GM21526 (cell line): ENCODE measurements around the gene SAP30L.

Source experiments
- ATAC-seq: cut with Tn5 transposase; IDR thresholded peaks from one replicate; pipeline ENCODE4 v1.9.1; 2021; ENCODE audit warnings: moderate library complexity; ENCODE audit not compliant: unreplicated experiment, low FRiP score

The SAP30L gene

DNA sequence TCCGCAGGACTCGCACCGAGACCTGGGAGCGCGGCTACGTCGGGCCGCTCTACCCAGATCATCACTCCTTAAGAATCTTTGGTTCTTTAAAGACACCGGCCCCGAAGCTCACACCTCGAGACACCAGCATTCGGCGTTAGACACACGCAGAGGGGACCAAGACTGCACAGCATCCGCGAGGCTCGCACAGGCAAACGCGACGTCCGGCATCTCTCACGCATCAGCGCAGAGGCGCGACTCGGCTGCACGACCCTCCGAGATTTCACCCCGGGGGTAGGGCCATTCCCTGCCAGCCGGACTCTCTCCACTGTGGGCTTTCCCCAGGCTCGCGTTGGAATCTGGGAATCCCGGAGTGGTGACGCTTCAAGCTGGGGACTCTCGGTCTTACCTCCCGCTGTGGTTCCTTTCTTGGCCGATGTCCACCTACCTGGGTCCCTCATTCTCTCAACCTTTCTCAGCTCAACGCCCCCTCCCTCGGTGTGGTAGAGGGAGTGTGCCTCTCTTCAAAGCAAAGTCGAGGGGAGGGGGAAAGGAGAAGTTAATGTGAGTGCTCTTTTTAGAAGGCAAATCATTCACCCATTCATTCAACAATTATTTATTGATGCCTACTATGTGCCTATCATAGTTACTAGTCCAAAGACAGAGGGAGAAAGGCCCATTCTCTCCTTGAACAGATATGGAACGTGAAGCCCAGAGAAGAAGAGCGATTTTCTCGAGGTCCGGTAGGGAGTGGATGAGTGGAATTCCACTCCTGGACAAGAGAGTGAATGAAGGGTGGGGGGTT, 33.6 kb downstream of the SAP30L start:
- ATAC-seq: no peak

DNA sequence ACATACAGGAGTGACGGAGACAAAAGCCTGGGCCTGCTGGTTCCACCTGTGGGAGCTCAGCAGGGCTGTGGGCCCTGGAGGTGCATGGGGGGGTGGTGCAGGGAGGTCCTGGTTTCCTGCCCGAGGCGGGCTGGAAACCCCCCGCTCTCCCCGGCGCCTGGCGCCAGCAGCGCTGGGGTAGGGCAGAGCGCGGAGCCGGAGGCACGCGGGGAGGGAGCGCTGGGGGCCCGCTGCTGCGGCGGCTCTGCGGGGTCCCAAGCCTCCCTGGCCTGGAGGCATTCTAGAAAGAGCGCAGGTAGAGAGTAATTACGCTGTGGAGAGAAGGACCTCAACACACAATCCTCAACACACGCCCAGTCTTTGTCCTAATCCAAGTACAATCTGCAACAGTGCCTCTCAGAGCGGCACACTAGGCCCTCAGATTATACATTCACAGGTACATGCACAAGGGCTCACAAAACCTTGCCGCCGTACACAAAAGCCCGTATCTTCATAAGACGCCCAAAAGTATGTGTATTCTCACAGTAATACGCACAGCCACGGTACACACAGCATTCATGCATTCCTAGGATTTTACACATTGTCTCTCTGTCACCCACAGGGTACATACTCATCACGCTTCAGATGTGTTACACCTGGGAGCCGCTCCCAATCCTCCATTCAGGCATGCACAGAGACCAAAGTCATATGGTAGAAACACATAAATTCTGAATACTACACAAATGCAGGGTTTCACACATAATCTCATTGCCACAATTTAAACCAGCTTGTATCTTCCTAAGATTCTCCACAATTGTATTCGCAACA, 34.4 kb downstream of the SAP30L start:
- no peak for ATAC-seq

DNA sequence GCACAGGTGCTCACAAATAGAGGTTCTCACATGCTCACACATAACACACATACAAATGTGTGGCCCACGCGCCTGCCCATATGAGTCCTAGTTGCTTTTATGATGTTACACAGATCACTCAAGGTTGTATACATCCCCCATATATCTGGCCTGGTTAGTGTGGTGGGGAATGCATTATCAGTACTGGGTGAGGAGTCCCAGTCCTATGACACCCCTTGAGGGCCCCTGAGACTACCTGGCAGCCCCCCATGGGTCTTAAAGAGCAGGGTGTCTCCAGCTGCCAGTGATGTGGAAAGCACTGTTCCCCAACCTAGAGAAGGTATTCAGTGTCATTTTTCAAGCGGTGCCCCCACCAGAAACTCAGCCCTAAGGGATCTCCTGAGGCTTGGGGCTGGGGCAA, 35.0 kb downstream of the SAP30L start:
- ATAC-seq: no peak

DNA sequence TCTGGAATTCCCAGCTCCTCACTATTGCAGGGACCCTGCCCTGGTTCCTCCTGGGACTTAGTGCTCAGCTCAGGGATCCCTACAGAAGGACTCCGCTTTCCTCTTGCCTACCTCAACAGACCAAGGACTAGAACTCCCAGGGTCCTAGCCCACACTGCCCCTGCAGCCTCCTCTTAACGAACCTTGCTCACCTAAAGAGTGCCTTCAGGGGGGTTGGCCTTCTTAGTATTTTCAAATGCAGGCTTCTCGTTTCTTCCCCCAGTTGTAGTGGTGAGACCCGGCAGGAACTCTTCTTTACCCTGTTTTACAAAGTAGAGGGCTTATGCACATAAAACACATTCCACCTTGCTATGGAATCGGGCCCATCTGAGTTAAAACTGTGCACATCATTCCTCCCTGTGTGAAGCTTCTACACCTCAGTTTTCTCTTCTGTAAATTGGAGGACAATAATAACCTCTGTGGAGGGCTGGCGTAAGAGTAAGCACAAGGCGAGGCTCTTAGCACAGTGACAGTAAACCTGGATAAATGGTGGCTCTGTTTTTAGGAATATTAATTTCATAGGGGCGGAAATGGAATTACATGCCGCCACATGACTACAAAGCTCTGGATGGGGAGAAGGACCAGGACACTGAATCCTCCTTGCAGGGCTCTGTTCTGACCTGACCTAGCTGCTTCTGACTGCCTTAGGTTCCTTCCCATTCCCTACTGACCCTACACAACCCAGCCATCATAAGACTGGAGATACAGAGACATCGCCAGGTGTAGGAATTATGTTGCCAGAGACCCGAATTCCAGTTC, 36.0 kb downstream of the SAP30L start:
- no peak for ATAC-seq

DNA sequence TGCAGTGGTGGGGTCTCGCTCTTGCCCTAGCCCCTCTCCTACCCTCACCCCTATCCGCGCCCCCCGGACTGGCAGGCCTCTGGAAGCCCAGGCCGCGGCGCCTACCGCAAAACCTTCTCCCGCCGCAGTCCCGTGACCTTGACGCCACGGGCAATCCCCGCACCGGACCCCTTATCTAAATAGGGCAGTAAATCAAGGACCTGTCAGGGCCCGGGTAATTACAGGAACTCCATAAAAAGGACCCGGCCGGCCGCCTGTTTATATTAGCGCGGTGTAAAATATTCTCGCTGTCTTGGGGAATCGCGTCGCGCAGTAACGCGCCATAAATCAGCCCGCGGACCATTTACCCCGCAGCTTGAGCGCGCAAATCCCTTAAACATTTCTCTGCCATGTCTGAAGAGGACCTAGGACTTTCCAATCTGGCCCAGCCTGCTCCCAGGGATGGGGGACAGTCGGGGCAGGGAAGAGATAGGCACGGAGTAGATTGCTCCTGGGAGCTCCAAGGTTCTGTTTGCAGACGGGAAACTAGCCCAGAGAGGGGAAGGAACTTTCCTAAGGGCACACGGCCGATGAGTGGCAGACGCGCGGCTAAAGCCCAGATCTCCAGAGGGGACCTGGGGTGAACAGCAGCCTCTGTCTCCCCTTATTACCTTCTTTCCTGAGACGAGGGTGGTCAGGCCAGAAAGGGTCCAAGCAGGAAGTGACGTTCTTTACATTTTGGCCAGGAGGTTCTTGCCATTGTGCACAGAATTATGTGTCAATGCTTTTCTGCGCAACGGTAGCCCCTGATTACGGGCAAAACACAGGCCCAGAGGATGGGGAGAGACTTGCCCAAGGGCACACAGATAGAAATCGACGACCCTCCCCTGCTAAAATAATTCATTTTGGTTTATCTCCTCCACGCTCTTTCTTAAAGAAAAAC, 37.0 kb downstream of the SAP30L start:
- ATAC-seq: no peak

DNA sequence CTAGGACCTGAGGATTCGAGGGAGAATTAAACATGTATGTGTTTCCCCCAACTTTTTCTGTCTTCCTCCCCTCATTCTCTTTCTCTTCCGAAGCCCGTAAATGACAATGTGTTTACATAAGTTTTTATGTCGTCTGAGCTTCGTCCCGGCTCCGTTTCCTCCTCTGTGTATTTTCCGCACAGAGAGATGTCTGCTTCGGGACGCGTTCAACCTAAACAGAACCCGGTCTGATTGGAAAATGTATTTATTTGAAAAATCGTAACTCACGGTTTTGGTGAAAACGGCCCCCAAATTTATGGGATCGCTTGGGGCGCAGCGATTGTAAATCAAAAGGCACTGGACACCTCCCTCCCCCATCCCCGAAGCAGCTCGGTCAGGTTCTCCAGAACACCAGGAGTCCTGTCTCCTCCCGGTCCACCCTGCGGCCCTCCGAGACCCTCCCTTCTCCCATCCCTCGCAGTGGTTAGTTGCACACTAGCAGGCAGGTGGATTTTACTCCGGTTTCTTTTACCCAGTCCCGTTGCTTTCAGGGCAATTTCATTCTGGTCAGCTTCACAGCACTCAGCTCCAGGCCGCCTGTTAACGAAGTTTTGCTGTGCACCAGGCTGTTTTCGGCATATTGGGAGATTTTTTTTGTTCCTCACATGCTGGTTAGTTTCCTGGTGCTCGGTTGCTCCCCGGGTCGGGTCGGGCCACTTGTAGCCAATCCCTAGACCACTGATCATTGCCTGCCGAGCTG, 38.0 kb downstream of the SAP30L start:
- ATAC-seq: no peak

DNA sequence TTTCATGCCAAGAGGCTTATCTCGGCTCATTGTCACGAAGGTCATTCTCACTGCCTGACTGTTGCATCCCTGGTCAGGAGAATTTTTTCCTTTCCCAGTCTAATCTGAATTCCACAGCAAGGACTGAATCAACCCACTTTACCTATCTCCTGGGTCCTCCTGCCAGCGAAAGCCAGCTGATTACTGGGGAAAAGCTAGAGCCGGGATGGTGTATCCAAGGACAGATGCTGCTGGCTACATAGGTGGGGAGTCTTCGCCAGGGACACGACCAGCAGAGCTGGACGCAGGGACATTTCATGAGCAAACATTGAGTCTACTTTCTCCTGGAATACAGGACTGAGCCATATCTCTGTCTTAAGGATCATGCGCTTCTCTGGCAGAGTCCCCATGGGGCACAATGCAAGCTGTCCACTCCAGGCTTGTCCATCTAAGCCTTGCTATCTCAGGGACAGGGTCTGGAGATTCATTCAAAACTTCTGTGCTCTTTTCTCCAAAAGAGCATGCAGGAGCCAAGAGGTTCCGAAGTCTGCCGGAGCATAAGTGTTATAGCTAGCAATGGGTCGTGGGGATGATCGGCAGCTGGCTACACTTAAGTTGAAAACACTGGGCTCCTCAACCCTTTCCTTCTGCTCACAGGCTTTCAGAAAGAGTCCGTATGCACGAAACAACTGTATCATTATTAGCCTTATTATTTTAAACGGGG, 38.7 kb downstream of the SAP30L start:
- ATAC-seq: no peak

DNA sequence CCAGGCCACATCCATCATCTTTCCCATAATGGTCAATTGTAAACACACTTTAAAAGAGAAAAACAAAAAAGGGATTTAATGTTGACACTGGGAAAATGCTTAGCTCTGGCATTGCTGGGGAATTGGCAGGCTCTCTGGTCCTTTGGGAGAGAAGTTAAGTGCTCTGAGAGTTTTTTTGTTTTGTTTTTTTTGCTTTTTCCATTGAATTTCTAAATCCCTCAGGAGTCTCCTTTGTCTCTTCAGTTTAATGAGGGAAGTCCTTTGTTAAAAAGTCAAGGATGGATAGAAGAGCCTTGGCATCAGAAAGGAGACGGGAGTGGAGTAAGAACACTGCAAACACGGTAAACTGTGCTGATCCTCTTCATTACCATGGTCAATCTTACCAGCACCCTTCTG, 39.3 kb downstream of the SAP30L start:
- no peak for ATAC-seq

DNA sequence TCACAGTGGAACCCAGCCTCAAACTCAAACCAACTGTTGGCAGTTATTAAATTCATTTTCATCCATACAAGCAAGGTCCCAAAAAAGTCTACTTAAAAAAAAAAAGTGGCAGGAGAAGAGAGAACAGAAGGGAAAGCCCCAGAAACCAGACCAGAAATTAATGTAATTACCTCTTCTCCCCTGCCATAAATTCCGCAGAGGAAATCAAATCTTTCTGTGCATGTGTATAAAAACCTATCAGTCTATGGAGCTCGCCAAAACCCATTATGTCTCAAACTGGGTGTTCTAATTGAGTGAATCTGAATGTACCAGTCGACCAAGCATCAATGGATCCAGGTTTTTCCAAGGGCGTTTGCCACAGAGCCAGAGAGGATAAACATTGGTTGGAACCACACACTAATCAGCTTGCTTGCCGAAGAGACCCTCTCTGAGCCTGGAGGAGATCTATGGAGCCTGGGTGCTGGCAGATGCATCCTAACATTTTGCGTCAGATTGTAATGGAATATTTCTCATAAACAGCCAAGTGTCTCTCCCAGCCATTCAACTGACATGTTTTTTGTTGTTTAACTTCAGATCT, 40.1 kb downstream of the SAP30L start:
- ATAC-seq: no peak

DNA sequence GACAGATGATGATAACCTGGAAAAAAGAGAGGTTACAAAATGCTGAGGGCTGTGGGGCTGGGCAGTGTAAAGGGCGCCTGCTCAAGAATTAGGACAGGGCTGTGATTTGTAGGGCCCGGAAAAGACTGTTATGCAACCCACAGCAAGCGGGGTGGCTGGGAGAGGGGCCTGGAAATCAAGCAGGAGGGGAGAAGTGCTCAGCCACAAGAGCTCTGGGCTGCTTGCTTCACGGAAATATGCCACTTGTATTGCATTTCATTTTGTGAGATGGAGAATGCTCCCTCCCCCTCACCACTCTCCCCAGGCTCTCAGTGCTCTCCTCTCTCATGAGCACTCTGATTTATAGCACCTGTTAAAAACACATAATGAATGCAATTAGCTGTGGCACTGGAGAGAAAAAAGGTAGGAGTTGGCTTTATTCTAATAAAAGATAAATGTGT, 40.6 kb downstream of the SAP30L start:
- ATAC-seq: no peak

DNA sequence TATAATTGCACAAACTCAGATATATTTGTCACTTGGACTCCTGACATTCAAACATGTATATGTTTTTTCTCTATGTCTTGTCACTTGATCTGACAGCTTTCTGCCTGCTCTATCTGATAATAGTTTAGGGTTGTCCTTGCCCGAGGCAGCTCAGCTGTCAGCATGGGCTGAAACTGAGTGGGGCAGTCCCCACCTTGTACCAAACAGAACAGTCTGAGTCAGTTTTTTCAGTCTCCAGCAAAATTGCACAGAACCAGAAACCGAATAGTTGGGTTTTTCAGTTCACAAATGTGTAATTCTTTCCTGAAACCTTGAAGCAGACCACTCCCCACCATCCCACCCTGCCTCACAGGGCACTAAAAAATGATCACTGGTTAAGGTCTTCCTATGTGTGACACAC, 41.7 kb downstream of the SAP30L start:
- ATAC-seq: peak; percentile 98

DNA sequence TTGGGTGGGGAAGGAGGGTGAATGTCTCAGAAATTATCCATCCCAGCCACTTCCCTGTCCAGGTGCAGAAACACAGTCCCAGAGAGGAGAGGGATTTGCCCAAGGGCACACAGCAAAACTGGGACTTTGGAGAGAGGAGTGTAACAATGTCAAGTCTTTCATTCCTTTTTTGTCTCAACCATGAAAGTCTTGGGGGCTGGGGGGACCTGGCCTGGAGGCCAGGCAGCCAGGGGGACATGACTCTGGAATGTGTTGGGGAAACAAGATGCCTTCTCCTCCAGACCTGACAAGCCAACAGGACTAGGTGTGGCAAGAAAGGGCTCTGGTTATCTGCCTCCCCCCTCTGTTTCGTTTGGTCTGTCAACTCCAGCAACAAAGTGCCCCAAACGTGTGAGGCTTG, 46.1 kb downstream of the SAP30L start:
- no peak for ATAC-seq

DNA sequence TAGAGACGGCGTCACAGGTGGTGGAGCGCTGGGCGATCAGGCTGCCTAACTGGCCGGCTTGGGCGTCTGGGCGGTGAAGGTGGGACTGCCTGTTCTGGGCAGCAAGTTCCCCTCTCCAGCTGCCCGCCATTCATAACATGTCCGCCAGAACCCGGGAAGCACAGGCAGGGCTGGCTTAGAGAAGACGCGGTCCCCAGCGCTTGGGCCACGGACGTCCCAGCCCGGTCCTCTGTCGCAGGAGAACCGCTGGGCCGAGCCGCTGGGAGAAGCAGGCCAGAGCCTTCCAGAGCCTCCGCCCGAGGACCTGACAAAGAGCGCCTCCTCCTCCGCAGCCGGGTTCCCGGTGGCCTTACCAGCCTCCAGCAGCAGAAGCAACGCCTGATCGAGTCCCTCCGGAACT, 47.5 kb downstream of the SAP30L start:
- ATAC-seq: no peak

DNA sequence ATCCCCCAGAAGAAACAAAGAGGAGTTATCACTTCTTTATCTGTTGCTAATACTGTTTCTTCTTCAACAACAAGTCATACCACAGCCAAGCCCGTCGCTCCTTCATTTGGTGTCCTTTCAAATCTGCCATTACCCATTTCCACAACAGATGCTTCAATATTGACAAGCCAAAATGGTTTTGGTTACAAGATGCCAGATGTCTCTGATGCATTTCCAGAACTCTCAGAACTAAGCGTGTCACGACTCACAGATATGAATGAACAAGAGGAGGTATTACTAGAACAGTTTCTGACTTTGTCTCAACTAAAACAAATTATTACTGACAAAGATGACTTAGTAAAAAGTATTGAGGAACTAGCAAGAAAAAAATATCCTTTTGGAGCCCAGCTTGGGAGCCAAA, 48.2 kb downstream of the SAP30L start:
- ATAC-seq: no peak

DNA sequence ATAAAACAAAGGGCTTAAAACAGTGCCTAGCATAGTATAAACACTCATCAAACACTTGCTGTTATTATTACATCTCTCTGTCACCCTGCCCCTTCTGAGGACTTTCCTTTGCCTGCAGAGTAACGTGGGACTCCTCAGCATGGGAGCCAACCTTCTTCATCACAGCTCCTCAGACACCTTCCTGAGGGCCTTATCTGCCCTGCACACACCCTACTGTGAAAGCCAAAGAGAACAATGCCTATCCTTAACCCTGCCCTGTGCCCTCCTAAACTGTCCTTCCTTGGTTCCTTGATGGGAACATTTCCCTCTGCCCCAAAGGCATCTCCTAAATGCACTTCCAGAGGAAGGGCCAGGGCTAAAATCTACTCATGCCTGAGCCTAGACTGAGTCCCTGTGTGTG, 52.8 kb downstream of the SAP30L start:
- ATAC-seq: no peak

DNA sequence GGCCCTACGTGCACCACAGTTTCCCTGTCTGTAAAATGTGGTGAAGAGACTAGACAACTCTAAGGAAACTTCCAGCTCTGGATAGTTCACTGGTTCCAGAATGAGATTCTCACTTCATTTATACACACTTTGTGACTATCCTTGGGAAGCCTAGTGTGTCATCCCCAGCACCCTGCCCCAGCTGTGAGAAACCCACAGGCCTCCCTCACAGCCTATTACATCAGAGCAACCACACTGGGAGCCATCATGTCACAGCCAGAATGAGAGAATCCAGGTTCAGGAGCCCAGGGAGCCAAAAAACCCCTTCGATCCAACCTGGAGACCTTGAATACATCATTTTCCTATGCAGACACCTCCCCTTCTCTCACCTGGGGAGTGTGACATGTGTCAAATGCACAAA, 53.2 kb downstream of the SAP30L start:
- ATAC-seq: no peak

DNA sequence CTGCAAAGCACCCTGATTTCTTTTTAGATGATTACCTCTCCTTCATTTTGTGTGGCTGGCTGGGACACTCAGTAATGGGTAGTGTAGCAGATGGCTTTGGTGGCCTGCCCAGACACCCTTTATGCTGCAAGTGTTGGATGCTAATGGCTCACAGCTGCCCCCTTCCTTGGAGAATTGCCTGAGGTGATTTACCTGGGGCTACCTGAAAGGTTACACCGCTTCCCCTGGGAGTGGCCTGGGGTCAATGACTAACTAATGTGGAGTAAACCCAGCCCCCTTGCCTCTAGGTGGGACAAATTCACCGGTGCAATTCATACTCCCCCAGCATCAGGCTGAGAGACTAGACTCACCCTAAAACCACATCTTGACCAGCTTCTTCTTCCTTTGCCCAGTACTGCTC, 55.8 kb downstream of the SAP30L start:
- no peak for ATAC-seq

DNA sequence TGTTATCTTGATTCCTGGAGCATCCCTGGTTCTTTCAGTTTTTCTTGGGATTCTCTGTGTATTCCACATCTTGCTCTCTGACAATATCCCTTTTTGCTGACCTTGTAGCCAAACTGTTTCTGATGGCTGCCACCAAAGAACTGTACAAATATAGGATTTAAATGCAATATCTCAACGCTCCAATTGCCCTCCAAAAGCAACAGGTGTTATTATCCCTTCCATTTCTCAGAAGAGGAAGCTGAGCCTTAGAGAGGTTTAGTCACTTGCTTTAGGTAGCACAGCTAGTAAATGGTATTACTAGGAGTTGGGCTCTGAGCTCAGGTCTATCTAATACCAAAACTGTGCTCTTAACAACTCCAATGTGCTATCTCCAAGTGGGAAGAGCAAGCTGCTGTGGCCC, 56.4 kb downstream of the SAP30L start:
- no peak for ATAC-seq

DNA sequence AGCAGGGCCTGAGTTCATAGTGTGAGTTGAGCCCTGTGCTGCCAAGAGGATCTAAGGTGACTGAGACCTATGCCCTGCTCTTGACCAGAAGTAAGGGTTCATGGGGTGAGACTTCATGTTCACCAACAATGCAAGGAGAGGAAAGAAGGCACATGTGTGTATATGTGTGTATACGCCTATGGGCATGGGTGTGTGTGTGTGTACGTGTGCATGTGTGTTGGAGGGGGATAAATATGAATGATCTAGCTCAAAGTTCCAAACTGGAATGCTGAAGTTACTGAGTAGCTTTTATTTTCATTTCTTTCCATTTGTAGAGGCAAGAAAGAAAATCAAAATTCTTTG, 57.9 kb downstream of the SAP30L start:
- no peak for ATAC-seq
